Measurements from ENCODE around the gene ZNF784. TPM values are rescaled to one million over a fixed set of nuclear protein-coding genes. Genes with fewer than 3 reads are reported as not detected.
A peak's percentile ranks its signal among the peaks of the same experiment; 100 is the strongest.

The ZNF784 gene
- total RNA-seq, 6 donors from 2014 or later, result 6.8 to 14.7 (median 8.6) TPM

- DNase-seq (peak in 1 of 2 donors; percentile 90), ATAC-seq (ENCODE audit: low FRiP score in 2 of 2) (no peak)
- no peaks in the 10 kb centered on the region for H3K9me3 ChIP-seq
- H3K4me1 ChIP-seq, result peaks cover 38 to 57% (median 40%) of the 10 kb centered on the region in 4 donors
- no peaks in the 10 kb centered on the region for H3K27me3 ChIP-seq
- H3K27ac ChIP-seq, result peak overlapping the region in 2 of 4 donors; percentile 99 to 100
- H3K4me3 ChIP-seq, result no peak overlapping the region
- WGBS, 2 donors, result 84 to 86% methylated on average over 63 of the region's 71 CpGs
- peaks cover 0 to 11% (median 0%) of the 10 kb centered on the region in 4 donors for H3K36me3 ChIP-seq
- no peak for TF ChIP-seq POLR2A (IDR thresholded peaks at IDR 0.05)
- TF ChIP-seq POLR2AphosphoS5 (IDR thresholded peaks at IDR 0.05), result no peak
- TF ChIP-seq EP300 (IDR thresholded peaks at IDR 0.05), result no peak
- no peak for TF ChIP-seq CTCF (IDR thresholded peaks at IDR 0.05)
Measured at GRCh38 chr19:55652311-55653128, 28.2 kb upstream of the ZNF784 start.

GRCh38 chr19:55651236-55651635 is 26.9 kb upstream of the ZNF784 start:
- DNase-seq (no peak), ATAC-seq (ENCODE audit: low FRiP score in 2 of 2) (no peak)
- Histone ChIP-seq H3K27me3 (no peaks in the 10 kb centered on the region), H3K36me3 (peaks cover 0 to 11% (median 0%) of the 10 kb centered on the region in 4 donors), H3K9me3 (no peaks in the 10 kb centered on the region), H3K27ac (no peak overlapping the region), H3K4me1 (peaks cover 31 to 51% (median 36%) of the 10 kb centered on the region in 4 donors), H3K4me3 (no peak overlapping the region)
- WGBS, 2 donors, result 93 to 97% methylated on average over 16 to 18 of the region's 18 CpGs
- TF ChIP-seq POLR2AphosphoS5 (IDR thresholded peaks at IDR 0.05) (no peak), POLR2A (IDR thresholded peaks at IDR 0.05) (no peak), EP300 (IDR thresholded peaks at IDR 0.05) (no peak), CTCF (IDR thresholded peaks at IDR 0.05) (no peak)

DNA sequence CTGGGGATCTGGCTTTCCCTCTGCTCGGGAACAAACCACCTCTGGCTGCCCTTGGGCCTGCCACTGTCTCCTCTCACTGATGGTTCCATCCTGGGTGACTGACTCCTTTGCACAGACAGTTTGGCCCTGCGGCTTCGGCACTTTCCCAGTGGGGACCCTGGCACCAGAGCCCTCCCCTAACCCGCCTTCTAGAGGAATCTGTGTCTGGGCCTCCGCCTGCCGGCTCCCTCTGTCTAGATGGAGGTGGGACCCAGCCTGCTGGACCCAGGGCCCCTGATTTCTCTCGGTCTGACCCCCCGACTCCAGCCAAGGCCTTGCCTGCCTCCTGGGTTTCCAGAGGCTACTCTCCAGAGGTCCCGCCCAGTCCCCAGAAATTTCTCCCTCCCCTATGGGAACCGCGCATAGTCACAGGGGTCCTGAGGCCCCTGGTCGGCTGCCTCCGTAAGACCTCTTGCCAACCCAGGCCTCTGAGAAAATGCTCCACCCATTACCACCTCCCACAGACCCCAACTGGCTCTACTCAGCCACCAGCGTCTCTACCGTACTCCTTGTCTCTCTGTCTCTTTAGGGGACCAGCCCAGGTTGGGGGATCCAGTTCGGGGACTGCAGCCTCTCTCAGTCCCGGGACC is 26.4 kb upstream of the ZNF784 start:
- Histone ChIP-seq H3K27ac (no peak overlapping the region), H3K27me3 (no peaks in the 10 kb centered on the region), H3K36me3 (peaks cover 0 to 12% (median 0%) of the 10 kb centered on the region in 4 donors), H3K4me3 (no peak overlapping the region), H3K9me3 (no peaks in the 10 kb centered on the region), H3K4me1 (peaks cover 26 to 46% (median 31%) of the 10 kb centered on the region in 4 donors)
- TF ChIP-seq EP300 (IDR thresholded peaks at IDR 0.05), result no peak
- no peak for ATAC-seq (ENCODE audit: low FRiP score in 2 of 2)
- no peak for DNase-seq
- WGBS, 2 donors, result 91 to 95% methylated on average over 11 to 17 of the region's 17 CpGs

DNA sequence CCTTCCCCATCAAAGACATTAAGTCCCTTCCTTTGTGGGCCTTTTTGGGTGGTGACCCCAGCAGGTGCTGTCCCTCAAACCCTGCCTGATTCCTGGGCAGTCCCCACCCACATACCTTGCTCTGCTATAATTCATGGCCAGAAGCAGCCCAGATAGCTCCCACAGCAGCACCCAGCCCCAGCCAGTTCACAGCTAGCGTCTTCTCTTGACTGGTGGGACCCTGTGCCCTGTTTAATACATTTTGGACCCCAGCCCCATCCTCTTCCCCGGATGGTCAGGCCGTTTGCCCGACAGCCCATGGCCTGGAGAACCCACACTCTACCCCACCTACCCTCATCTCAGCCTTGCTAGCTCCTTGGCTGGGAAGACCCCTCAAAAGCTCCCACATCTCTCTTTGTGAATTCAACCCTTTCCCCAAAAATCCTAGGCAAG is 25.8 kb upstream of the ZNF784 start:
- 93 to 98% methylated on average over 4 of the region's 4 CpGs for WGBS, 2 donors
- H3K36me3 ChIP-seq, result peaks cover 1 to 18% (median 2%) of the 10 kb centered on the region in 4 donors
- H3K27me3 ChIP-seq, result no peaks in the 10 kb centered on the region
- TF ChIP-seq POLR2A (IDR thresholded peaks at IDR 0.05) (no peak), CTCF (IDR thresholded peaks at IDR 0.05) (no peak), EP300 (IDR thresholded peaks at IDR 0.05) (no peak), POLR2AphosphoS5 (IDR thresholded peaks at IDR 0.05) (no peak)
- H3K27ac ChIP-seq, result no peak overlapping the region
- H3K4me3 ChIP-seq, result no peak overlapping the region
- DNase-seq, result no peak
- no peaks in the 10 kb centered on the region for H3K9me3 ChIP-seq
- H3K4me1 ChIP-seq, result peaks cover 24 to 44% (median 29%) of the 10 kb centered on the region in 4 donors
- ATAC-seq (ENCODE audit: low FRiP score in 2 of 2), result no peak
